GM04503 (cell line): ENCODE results near the gene SLC2A8.

Experiments used
- DNase-seq: peaks from one replicate; pipeline ENCODE4 v3.0.0-alpha.2; 2012; ENCODE audit warnings: low read depth

Gene SLC2A8

DNA sequence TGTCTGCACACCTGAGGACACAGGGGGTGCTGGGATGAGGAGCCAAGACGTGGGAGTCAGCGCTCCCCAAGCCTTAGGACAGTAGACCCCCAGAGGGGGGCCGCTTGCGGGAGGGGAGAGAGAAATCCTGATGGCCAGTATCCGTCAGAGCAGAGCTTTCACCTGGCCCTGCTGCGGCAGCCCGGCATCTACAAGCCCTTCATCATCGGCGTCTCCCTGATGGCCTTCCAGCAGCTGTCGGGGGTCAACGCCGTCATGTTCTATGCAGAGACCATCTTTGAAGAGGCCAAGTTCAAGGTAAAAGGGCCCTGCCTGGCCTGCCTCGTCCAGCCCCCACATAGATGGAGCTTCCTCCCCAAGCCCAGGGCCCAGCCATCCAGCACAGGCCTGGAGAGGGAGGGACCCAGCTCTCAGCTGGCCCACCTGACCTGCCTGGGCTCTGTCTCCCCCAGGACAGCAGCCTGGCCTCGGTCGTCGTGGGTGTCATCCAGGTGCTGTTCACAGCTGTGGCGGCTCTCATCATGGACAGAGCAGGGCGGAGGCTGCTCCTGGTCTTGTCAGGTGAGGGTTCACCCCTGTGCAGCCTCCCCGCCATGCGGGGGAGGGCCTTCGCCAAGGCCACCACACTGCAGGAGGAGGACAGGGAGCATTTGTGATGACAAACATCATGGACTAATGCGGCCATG, 6.7 kb downstream of the SLC2A8 start:
- no peak for DNase-seq

DNA sequence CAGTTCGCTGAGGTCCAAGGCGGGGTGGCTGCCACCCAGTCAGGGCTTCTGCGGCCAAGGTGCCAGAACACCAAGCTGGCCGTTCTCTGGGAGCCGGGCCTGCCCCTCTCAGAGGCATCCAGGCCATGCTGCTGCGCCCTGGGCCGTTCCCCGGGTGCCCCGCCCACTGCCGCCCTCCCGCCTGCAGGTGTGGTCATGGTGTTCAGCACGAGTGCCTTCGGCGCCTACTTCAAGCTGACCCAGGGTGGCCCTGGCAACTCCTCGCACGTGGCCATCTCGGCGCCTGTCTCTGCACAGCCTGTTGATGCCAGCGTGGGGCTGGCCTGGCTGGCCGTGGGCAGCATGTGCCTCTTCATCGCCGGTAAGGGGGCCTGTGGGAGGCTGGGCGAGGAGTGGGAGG, 7.7 kb downstream of the SLC2A8 start:
- no peak for DNase-seq

DNA sequence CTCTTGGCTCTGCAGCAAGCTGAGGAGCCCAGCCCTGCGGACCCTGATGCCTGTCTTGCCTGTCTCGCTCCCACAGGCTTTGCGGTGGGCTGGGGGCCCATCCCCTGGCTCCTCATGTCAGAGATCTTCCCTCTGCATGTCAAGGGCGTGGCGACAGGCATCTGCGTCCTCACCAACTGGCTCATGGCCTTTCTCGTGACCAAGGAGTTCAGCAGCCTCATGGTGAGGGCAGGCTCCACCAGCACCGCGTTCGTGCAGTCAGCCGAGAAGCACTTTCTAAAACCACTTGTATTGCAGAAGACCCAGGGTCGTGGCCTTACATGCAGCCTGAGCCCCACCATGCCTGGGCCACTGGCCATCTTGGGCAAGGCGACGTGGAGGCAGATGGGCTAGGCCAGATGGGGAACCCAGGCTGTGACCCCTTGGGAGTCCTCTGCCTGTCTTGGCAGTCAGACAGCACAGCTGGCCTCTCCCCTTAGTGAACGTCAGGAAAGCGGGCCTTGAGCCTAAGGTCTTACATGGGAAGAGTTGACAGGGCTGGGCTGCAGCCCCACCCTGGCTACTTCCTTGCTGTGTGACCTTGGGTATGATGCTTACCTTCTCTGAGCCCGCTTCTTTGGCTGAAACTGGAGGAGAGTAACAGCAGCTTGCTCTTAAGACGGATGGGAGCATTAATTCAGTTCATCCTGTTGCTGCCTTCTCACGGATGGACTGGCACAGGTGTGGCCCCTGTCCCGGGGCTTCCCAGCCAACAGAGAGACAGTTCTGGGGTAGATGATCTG, 8.6 kb downstream of the SLC2A8 start:
- DNase-seq, result no peak

DNA sequence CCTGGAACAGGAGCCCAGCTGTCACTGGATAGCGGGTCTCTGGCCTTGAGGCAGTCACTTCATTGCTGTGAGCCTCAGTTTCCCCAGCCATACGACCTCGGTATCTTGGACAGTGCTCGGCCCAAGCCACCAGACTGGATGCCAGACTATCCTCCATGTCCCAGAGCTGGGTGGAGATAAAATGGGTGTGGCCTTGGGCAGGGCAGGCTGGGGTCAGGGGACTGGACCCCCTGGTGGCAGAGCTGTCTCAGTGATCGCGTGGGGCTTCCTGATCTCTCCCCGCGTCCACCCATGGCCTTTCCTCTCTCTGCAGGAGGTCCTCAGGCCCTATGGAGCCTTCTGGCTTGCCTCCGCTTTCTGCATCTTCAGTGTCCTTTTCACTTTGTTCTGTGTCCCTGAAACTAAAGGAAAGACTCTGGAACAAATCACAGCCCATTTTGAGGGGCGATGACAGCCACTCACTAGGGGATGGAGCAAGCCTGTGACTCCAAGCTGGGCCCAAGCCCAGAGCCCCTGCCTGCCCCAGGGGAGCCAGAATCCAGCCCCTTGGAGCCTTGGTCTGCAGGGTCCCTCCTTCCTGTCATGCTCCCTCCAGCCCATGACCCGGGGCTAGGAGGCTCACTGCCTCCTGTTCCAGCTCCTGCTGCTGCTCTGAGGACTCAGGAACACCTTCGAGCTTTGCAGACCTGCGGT, 10.0 kb downstream of the SLC2A8 start:
- no peak for DNase-seq

DNA sequence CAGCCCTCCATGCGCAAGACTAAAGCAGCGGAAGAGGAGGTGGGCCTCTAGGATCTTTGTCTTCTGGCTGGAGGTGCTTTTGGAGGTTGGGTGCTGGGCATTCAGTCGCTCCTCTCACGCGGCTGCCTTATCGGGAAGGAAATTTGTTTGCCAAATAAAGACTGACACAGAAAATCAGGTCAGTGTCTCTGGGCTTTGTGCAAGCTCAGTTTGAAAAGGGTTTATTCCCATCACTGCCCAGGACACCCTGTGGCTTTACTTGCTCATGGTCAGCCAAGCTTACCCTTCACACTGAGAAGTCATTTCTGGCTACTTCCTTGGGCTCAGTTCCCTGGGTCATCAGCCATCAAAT, 10.5 kb downstream of the SLC2A8 start:
- DNase-seq, result no peak

DNA sequence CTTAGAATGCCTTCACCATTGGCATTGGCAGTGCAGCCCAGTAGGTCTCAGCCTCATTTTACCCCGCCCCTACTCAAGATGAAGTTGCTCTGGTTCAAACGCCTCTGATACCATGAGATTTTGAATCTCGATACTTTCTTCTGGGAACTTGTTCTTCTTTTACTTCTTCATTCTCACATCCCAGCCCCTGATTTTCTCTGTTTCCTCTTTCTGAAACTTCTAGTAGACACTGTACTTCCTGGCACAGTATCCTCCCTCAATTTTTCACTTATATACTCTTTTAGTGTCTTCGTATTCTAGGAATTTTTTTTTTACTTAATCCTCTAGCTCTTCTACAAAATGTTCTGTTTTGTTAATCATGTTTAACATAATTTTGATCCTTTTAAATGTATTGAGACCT, 14.2 kb downstream of the SLC2A8 start:
- DNase-seq, result no peak

DNA sequence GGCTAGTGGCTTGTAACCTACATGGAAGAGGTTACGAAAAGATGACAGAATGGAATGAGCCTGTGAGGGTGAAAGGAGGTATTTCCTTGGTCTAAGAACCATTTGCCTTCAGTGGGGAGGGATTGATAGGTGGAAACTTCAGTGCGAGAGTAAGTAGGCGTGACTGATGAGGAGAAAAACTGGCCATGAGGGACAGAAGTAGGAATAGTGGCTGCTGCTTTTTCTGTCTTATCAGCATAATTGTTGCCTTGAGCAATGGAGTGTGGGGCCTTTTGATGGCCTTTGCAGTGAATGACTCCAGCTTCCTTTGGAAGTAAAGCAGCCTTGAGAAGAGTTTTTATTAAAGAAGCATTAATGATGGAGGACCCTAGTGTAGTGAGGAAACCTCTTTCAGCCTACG, 18.2 kb downstream of the SLC2A8 start:
- DNase-seq, result no peak

DNA sequence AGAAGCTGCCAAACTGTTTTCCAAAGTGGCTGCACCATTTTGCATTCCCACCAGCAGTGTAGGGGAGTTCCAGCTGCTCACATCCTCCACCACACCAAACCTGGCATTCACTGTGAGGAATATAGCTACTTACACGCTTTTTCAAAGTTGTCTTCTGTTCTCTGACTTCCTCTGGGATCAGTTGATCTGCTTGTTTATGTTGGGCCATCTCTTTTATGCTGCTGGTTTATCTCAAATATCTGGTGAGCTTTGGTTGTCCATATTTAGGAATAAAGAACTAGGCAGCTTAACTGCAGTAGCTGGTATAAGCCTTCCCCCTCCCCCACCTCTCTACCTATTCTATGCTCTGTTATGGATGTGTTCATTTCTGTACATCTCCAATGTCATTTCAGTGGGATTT, 18.7 kb downstream of the SLC2A8 start:
- DNase-seq, result no peak

DNA sequence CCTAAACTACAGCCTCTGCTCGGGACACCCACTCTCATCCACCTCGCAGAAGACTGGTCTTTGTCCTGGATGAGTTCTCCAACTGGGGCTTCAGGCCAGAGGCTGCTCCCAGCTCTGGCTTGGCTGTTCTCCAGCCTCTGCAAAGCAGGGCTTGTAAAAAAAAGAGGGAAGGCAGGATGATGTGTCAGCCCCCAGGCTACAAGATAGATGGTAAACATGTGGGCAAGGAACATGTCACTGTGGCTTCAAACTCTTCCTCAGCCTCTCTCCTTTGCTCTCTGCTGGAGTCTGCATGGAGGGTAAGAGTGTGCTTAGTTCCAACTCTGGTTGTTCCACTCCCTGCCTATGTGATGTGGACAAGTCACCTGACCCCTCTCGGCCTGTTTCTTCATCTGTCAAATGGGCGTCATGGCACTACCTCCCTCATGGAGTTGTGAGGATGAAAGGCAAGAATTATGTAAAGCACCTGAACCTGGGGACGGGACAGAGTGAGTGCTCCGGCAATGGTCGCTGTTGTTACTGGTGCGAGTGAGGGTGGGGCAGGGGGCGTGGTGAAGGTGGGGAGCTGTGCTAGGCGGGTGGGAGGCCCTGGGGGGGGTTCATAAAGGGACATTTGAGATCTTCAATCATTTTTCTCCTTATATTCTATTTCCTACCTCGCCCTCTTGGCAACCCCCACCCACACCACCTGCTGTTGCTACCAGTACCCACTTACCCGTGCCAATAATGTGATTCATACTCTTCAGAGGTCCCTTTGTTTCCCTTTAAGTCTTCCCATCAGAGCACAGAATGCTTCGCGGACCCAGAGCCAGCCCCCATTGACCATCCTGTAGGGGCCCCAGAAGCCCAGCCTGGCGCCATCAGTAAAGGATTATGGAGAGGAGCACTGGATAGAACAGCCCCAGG, 20.4 kb downstream of the SLC2A8 start:
- no peak for DNase-seq

DNA sequence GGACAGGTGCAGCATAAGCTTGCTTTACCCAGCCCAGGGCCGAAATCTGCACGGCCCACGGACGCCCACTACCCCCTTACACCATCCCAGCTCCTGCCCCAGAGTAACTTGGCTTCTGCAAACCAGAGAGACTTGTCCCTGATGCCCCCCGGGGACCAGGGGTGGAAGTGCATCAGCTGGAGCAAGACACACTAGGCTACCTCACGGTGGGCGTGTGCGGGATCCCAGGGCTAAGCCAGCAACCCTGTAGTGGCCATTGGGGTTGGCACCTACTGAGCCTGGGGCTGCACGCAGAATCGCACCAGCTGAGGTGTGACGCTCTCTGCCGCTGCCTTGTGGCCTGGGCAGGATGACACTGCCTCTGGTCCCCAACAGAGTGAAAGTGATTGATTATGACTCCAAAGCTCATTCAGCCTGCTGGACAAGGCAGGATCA, 21.1 kb downstream of the SLC2A8 start:
- no peak for DNase-seq

DNA sequence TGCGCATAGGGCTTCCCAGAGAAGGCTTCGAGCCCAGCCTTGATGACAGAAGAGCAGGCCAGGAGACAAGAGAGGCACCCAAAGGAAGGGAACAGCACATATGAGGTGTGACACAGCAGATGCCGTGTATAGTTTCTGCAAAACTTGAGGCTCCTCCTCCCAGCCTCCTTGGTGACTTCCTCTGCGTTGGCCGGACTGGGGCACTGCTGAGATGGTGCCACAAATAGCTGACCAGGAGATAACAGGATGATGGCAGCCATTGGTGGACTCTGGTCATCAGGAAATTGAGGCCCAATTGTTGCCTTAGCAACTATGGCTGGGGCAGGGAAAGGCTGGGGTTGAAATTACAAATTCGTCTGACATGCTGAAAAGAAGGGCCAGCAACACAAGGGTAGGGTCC, 22.4 kb downstream of the SLC2A8 start:
- DNase-seq, result no peak

DNA sequence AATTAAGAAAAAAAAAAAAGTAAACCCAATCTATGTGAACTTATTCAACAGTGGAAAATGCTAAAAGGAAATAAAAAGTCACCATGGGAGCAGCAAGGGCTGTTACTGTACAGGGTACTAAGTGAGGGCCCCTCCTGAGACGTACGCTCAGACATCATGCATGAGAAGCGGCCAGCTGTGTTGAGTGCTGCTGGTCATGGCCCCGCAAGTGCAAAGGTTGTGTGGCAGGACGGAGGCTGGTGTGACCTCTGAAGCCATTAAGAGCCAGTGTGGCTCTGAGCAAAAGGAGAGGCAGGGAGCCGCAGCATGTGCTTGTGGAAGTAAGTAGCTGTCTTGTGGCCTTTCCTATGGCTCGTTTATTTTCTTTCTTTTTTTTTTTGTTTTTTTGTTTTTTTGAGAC, 24.1 kb downstream of the SLC2A8 start:
- no peak for DNase-seq

DNA sequence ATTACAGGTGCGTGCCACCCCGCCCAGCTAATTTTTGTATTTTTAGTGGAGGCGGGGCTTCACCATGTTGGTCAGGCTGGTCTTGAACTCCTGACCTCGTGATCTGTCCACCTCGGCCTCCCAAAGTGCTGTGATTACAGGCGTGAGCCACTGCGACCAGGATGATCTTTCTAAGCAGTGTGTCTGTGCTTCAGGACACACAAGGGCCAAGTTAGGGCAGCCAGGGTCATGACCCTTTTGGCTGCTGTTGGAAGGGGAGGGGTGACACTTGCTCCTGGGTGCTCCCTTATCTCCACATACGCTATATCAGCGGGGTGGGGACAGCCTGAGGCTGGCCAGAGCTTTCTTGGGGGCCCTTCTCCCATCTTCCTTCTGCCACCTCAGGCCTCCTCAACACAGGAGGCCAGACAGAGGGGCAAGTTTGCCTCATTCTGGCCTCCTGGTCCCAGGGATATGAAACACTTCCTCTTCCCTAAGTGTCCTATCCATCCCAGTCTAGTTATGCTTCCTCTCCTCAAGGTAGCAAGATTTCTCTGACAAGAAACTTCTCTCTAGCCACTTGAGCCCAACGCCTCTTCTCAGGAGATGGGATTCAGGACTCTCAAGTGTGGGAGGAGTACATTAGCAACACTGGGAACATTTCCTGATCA, 25.3 kb downstream of the SLC2A8 start:
- no peak for DNase-seq

DNA sequence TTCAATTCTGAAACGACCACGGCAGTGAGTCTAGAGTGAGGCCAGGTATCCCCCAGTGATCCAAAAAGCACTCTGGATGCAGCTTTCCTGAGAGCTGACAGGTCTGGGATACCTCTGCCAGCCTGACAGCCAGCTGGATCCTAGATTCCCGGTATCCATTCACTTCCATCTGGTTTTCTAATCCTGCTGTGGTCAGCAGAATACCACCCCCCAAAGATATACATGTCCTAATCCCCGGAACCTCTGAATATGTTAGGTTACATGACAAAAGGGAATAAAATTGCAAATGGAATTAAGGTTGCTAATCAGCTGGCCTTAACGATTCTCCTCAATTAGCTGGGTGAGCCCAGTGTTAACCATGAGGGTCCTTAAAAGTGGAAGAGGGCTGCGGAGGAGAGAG, 25.8 kb downstream of the SLC2A8 start:
- DNase-seq, result no peak

DNA sequence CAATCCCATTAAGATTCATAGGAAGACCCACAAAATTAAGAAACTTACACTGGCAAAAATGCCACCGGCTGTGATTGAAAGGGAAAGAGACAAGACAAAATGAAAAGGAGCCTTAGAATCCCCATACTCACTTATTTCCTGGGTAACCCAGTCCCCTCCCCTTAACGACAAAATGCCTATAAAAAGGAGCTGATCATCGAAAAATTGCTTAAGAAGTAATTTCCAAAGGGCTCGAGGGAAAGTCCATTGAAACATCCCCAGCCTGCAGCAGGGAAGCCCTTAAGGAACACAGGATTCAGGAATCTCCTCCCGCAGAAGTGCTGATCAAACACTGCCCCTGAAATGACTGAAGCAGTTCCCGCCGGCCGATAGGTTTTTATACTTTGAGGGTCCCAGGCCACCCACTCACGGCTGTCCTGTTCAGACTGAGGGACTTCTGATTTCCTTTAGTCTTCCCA, 26.5 kb downstream of the SLC2A8 start:
- DNase-seq, result no peak

DNA sequence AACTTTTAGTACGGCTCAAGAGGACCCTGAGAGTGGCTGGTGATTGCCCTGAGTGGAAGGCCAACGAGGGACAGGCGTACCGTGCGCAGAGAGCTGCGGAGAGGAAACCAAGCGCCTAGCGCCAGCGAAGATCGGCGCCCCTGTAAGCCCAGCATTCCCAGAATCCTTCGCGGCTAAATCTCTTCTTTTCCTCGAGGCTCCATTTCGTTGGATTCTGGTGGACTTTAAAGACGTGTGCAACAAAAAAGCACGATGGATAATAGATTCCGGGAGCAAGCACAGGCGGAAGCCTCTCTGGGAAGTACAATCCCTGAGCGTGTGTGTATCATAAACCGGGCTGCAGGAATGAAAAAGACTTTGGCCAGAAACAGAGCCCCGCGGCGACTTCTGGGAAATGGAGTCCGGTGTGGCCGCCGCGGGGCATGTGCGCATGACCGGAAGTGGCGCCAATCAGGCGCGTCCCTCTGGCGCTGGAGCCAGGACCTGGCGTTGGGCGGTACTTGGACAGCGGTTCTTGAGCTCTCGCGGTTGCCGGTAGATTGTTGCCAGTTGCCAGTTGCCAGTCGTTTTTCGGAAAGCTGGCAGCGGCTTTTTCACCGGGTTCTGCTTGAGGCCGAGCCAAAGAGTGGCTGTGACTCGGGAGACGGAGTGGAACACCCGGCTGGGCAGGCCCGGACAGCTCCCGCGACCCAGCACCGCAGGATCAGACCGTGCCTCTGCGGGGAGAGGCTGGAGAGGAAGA, 27.1 kb downstream of the SLC2A8 start, which contains the start of gene ZNF79:
Gene ZNF79 (plus strand): TSS at position 449 of the 742 bp plus-strand sequence. CDS start 406 bp downstream, outside the sequence.
- peak; percentile 52 for DNase-seq

DNA sequence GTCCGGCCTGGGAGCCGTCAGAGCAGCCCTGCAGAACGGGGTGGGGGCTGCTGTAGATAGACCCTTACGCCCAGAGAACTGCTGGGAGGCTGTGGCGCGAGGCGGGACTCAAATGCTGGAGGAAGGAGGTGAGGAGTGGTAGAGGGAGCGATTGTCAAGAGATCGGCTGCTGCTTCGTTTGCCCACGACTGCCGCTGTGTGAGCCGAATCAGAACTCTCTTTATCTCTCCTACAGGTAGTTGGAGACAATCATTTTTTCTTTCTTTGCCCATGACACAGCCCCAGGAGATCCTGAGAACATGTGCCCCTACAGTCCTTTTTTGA, 27.7 kb downstream of the SLC2A8 start:
- DNase-seq, result no peak

DNA sequence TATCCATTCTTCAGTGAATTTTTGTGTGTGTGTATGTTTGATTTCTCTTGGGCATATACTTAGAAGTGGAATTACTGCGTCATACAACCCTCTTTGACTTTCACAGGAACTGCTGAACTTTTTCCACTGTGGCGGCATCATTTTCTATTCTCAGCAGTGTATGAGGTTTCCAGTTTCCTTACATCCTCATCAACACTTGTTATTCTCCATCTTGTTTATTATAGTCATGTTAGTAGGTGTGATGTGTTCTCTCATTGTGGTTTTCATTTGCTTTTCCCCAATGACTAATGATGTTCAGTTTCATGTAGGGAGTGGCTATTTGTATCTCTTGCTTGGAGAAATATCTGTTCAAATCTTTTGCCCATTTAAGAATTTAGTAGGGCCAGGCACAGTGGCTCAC, 29.8 kb downstream of the SLC2A8 start:
- DNase-seq, result no peak

DNA sequence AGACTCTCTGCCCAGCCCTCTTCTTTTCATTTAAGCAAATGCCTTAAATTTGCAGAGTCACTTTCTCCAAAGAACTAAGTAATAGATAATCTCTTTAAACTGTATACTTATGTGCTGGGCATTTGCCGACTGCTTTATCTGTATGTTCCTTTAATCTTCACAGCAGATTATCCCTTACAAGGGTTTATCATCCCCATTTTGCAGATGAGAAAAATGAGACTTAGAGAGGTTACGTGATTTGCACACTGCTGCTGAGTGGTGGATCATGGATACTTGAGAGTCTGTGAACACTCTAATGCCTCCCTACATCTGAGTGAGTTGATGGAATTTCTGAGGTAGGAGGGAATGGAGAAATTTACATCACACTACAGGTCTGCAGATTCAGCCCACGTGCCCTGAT, 31.4 kb downstream of the SLC2A8 start:
- no peak for DNase-seq

DNA sequence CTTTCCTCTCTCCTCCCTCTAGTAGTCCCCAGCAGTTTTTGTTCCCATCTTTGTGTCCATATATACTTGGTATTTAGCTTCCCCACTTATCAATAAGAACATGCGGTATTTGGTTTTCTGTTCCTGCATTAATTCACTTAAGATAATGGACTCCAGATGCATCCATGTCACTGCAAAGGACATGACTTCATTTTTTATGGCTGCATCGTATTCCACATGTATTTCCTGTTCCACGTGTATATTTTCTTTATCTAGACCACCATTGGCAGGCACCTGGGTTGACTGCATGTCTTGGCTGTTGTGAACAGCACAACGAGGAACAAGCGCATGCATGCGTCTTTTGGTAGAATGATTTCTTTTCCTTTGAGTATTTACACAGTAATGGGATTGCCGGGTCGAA, 33.4 kb downstream of the SLC2A8 start:
- DNase-seq, result no peak
